HG02588 (cell line): ENCODE measurements around the gene GTF2I.
"Not testable (repeated sequence)": the region's sequence is repeated elsewhere in the genome, so short reads cannot be mapped to it uniquely, and the experiment has no call there.

ENCODE experiments used
- ATAC-seq: cut with Tn5 transposase; IDR thresholded peaks from one replicate; pipeline ENCODE4 v1.9.1; 2021; ENCODE audit warnings: mild to moderate bottlenecking, moderate library complexity; ENCODE audit not compliant: unreplicated experiment

The GTF2I gene

DNA sequence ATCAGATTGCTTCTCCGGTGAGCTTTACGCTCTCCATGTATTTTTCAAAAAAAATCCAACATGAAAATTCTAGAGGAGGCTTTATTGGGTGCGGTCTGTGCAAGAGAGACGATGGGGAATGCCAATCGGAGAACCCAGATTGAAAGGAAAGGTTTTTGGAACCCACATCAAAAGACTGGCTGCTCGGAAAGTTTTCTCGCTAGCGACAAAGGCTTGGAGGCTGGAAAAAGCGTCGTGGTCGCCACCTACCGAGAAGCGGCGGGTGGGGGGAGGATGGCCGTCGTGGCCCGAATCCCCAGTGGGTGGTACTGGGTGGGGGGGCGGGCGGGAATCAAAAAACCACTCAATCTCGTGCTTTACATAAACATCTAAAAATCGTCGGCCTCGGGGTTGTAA is 1.1 kb upstream of the GTF2I start:
- no peak for ATAC-seq

DNA sequence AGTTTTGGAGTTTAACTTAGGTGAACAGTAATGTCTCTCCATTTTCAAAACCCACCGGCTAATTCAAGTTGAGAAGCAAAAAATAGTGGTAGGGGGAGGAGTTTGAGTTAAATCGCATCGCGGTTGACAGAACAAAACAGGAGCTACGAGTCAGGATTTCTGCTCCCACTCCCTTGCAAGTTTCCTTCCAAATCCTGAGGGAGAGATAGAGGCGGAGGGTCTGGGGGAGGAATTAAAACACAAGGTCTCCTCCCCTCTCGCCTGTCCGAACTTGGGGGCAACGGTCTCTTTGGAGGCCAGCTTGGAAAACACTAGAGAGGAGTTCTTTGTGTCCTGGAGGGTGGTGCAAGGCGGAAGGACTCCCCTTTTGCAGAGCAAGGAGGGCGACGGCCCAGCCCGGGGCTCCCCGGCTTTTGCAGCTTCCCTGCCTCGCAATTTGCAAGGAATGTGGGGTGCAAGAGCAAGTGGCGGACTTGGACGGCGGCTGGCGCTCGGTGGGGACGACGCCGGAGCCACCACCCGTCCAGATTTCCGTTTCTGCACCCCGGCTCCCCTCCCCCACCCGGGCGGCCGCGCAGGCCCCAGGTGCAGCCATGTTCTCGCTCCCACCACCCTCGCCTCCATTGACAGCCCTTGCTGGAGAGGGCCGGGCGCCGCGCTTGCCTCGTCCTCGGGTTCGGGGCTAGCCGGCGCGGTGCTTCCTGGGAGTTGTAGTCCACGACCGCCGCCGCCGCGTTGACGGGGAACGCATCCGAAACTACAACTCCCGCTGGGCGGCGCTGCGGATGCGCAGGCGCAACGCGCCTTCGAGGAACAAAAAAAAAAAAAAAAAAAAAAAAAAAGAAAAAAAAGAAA is 454 bp upstream of the GTF2I start:
- ATAC-seq: peak; percentile 58

DNA sequence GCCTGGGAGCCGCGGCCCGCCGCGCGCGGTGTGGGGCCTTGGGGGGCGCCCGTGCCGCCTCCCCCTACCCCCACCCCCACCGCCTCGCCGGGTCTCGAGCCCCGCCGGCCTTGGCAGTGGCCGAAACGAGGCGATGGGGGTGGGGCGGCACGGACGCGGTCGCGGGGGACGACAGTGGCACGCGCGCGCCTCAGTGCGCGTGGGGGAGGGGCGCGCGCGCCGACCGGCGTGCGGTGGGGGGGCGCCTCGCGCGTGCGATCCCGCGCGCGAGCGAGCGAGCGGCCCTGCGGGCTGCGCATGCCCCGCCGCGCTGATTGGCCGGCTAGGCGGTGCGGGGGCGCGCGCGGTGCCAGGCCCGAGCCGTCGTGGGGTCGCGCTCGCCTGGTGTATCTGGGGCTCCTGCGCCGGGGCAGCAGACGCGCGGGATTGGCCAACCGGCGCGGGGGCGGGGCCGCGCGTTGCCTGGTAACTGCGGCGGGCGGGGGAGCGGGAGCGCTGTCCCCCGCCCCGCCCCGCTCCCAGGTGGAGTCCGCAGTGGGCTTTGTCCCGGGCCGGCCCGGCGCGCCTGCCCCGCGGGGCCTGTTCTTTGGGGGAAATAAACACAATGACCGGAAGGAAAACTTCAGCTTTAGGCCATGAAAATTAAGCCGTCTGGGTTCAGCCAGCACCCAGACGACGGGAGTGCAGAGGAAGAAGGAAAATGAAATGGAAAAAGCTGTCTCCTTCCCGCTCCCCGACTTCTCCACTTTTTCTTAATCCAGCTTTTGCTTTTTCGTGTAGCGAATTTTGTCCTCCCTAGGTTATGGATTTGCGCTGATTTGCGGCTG is 873 bp downstream of the GTF2I start:
- peak; percentile 53 for ATAC-seq

- not testable (repeated sequence) for ATAC-seq
These were observed 2.7 kb downstream of the GTF2I start for GRCh38 chr7:74660202-74660601.

DNA sequence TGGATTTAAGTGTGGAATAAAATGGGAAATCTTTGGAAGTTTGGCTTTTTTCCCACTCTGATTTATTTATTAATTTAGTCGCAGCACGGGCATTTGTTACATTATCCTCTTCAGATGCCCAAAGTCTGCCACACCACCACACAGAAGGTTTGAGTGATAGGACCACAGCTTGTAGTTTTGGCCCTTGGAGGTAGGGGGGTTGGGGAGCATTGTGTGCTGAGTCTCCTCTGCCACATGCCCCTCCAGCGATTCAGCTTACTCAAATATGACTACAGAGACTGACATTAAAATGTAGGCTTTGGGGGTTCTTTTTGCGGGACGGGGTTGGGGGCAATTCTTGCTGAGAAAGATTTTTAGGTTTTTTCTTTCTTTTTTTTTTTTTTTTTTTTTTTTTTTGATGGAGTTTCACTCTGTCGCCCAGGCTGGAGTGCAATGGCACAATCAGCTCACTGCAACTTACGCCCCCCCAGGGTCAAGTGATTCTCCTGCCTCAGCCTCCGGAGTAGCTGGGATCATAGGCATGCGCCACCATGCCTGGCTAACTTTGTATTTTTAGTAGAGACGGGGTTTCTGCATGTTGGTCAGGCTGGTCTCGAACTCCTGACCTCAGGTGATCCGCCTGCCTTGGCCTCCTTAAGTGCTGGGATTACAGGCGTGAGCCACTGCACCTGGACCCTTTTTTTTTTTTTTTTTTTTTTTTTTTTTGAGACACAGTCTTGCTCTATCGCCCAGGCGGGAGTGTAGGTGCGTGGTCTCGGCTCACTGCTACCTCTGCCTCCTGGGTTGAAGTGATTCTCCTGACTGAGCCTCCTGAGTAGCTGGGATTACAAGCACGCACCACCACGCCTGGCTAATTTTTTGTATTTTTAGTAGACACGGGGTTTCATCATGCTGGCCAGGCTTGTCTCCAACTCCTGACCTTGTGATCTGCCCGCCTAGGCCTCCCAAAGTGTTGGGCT is 4.6 kb downstream of the GTF2I start:
- ATAC-seq: not testable (repeated sequence)

GRCh38 chr7:74665296-74665938 is 7.9 kb downstream of the GTF2I start:
- no peak for ATAC-seq

GRCh38 chr7:74667013-74667412 is 9.5 kb downstream of the GTF2I start:
- not testable (repeated sequence) for ATAC-seq

DNA sequence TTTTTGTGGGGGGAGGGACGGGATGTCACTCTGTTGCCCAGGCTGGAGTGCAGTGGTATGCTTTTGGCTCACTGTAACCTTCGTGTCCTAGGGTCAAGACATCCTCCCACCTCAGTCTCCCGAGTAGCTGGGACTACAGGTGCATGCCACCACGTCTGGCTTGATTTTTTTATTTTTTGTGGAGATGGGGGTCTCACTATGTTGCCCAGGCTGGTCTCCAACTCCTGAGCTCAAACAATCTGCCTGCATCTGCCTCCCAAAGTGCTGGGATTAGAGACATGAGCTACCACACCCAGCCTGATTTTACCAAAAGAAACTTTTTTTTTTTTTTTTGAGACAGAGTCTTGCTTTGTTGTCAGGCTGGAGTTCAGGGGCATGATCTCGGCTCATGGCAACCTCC is 10.0 kb downstream of the GTF2I start:
- not testable (repeated sequence) for ATAC-seq

DNA sequence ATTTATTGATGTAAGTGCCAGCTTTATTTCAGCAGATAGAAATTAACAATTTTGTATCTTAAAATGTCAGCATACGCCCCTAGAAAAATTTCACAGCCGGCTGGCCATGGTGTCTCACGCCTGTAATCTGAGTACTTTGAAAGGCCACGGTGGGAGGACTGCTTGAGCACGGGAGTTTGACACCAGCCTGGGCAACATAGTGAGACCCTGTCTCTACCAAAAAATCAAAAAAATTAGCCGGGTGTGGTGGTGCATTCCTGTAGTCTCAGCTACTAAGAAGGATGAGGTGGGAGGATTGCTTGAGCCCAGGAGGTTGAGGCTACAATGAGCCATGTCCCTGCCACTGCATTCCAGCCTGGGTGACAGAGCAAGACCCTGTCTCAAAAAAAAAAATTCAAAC is 14.1 kb downstream of the GTF2I start:
- ATAC-seq: no peak

GRCh38 chr7:74672343-74672915 is 14.9 kb downstream of the GTF2I start:
- no peak for ATAC-seq

GRCh38 chr7:74674166-74674565 is 16.6 kb downstream of the GTF2I start:
- no peak for ATAC-seq

- no peak for ATAC-seq
These were observed 25.3 kb downstream of the GTF2I start for GRCh38 chr7:74682829-74683228.

DNA sequence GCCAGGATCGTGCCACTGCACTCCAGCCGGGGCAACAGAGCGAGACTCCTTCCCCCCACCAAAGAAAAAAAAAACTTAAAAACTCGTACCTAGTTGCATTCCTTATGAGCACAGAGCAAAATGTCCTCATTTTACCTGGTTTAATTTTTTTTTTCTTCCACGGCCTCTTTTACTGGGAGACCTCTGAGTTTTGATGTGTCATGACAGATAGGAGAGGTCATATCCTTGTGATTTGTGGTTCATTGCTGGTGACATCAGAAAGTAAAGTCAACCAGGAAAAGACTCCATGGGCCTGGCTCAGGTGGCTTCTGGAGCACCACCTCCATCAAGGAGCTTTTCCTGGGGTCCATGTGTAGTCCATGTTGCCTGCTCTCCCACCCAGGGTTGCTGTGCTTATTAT is 26.3 kb downstream of the GTF2I start:
- no peak for ATAC-seq

- no peak for ATAC-seq
These were observed 27.0 kb downstream of the GTF2I start for GRCh38 chr7:74684473-74684872.

- no peak for ATAC-seq
These were observed 27.4 kb downstream of the GTF2I start for GRCh38 chr7:74684921-74685320.

GRCh38 chr7:74690474-74690873 is 33.0 kb downstream of the GTF2I start:
- ATAC-seq: no peak

GRCh38 chr7:74704419-74704818 is 46.9 kb downstream of the GTF2I start:
- ATAC-seq: not testable (repeated sequence)

DNA sequence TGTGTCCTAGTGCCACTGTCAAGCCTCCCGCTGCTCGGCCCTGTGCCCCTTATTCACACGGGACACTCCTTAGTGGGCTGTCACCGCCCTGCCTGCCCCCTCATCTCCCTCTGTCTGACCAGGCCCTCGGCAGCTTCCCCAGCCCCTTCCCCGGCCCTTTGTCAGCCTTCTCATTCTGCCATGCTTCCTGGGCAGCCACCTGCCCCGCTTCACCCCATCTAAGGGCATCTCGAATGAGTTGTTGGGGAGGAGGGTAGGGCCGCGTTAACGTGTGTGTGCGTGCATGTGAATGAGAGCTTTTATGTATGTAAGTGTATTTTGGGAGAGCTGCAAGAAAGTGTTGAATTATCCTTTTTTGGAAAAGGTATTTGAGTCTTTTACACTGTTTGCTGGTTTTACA is 49.7 kb downstream of the GTF2I start:
- no peak for ATAC-seq

- no peak for ATAC-seq
These were observed 51.2 kb downstream of the GTF2I start for GRCh38 chr7:74708569-74709275.
